HG02623 (cell line): Measurements from ENCODE around the gene CCDC137.

Experiments used
- ATAC-seq: cut with Tn5 transposase; IDR thresholded peaks from one replicate; pipeline ENCODE4 v1.9.1; 2021; ENCODE audit warnings: moderate library complexity; ENCODE audit not compliant: unreplicated experiment

The CCDC137 gene

DNA sequence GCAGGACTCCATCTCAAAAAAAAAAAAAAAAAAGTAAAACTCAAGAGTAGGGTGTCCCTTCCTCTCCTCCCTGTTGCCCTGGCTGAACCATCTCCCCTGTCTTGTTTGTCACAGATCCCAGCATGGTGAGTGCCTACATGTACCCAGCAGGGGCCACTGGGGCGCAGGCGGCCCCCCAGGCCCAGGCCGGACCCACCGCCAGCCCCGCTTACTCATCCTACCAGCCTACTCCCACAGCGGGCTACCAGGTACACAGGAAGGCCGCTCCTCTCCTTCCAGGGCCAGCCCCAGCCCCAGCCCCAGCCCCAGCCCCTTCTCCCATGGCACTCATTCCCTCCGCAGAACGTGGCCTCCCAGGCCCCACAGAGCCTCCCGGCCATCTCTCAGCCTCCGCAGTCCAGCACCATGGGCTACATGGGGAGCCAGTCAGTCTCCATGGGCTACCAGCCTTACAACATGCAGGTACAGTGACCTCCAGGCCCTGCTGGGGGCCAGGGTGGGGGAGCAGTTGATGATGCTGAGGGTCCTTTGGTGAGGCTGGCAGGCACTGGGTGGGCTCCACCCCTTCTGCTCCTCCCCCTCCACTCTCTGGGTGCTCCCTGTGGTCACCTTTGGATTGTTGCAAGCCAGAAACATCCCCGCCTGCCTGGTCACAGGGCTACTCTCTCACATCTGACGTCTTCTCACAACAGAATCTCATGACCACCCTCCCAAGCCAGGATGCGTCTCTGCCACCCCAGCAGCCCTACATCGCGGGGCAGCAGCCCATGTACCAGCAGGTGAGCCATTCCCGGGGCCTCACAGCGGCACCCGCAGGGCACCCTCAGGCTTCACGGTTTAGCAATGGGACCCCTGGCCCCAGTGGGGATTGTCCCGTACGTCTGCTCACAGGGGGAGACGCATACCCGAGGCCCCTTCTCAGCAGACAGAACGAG, 34.1 kb downstream of the CCDC137 start:
- no peak for ATAC-seq

DNA sequence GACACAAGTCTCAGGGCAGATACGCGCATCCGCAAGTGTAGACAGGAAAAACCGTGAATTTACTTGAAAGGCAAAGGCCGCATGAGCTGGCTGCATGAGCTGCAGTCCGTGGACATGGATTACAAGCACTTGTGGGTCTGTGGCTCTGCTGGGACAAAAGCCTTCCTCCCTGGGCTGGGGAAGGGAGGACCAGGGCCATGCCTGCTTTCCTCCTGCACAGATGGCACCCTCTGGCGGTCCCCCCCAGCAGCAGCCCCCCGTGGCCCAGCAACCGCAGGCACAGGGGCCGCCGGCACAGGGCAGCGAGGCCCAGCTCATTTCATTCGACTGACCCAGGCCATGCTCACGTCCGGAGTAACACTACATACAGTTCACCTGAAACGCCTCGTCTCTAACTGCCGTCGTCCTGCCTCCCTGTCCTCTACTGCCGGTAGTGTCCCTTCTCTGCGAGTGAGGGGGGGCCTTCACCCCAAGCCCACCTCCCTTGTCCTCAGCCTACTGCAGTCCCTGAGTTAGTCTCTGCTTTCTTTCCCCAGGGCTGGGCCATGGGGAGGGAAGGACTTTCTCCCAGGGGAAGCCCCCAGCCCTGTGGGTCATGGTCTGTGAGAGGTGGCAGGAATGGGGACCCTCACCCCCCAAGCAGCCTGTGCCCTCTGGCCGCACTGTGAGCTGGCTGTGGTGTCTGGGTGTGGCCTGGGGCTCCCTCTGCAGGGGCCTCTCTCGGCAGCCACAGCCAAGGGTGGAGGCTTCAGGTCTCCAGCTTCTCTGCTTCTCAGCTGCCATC, 34.9 kb downstream of the CCDC137 start:
- ATAC-seq = no peak

DNA sequence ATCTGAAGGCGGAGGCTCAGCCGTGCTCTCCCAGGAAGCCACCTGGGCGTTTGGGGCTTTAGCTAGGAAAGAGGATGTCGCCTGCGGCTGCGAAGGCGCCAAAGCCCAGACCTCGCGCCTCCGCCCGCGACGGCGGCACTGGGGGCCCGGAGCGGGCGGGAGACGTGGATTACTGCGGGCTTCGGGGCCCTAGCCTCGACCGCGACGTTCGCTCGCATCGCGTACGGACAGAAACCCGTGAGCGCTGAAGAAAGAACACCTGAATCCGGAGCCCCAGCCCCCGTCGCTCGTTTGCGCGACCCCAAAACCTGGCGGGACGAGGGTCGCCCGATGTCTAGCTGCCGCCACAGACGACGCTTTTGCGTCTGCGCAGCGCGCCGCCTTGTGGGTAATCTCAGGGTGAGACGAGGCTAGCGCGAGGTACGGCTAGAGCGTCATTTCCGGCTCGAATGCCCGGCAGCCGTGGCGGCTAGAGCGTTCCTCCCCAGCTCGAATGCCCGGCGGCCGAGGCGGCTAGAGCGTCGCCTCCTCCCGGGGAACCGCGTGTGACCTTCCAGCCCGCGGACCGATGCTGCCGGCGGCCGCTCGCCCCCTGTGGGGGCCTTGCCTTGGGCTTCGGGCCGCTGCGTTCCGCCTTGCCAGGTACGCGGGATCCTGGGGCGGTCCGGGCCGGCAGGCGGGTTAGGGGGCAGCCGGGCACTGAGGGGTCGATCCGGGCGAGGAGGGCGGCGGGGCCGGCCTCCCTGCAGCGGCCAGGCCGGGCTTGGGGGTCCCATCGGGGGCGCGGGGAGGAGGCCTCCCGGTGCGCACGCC, 36.6 kb downstream of the CCDC137 start, which contains the start of gene MRPL12:
Gene MRPL12, plus strand, starts transcription at position 434 of the 813 bp plus-strand sequence. Its CDS starts 135 bp downstream, at position 569.
- ATAC-seq = peak; percentile 81

DNA sequence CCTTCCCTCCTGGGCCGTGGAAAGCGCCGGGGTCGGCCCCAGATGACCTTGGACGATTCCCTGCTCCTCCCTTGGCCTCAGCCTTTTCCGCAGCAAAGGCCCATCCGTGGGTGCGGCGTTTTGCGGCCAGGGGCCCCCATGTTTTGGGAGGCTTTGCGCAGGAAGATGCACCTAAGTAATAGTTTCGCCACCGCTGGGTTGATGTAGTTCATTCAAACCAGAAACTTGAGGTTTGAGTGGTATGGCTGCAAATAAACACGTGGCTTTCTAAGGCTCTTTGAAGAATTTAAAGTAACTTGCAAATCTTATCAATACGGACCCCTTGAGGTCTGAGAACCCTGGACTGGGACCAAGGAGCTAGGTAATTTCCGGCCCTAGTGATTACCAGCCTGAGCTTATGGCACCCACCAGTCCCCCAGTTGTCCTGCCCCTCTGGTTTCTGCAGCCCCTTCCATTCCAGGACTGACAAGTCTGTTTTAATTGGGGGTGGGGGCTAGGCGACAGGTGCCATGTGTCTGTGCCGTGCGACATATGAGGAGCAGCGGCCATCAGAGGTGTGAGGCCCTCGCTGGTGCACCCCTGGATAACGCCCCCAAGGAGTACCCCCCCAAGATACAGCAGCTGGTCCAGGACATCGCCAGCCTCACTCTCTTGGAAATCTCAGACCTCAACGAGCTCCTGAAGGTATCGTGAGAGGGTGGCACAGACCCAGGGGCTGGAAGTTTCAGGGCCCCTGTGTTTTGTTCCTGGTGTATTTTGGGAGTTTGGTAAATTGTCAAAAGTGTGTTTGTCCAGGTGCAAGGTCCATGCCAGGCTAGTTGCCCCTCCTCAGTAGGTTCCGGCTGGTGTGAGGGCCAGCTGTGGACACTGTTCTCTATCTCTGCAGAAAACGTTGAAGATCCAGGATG, 37.5 kb downstream of the CCDC137 start:
- no peak for ATAC-seq

DNA sequence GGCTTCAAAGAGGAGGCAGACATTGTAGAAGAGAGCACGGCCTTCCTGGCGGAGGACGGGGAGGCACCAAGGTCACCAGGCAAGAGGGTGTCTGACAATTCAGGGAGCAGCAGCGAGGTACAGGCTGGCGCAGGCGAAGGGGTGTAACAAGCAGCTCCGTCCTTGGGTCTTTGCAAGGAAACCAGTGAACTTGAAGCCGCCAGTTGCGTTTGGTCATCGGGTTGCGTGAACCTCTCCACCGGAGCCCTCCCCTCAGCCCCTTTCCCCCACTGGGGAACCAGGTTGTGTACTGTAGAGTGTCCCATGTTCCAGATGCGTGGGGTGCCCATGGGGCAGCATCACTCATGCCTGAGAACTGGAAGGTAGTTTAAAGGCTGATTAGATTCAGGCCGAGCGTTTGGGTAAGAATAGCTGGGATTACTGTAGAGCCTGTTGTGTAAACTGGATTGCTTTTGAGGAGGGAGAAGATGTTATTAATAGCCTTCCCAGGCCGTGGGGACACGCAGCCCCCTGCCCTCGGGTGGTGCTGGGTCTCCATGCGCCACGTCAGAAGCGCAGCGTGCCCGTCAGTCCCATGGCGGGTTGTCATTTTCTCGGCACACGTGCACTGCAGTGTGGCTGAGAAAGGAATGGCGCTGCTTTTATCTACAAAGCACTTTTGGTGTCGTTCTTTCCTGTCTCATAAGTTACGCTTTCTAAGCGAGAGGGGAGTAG, 39.1 kb downstream of the CCDC137 start:
- ATAC-seq = no peak

DNA sequence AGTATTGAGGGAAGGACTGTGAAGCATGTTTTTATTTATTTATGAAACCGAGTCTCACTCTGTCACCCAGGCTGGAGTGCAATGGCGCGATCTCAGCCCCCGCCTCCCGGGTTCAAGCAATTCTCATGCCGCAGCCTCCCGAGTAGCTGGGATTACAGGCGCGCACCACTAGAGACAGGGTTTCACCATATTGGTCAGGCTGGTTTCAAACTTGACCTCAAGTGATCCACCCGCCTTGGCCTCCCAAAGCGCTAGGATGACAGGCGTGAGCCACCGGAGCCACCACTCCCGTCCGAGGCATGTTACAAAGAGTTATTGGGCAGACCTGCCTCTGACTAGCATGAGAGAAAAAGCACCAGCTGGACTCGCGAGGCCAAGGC, 39.7 kb downstream of the CCDC137 start:
- ATAC-seq = no peak

DNA sequence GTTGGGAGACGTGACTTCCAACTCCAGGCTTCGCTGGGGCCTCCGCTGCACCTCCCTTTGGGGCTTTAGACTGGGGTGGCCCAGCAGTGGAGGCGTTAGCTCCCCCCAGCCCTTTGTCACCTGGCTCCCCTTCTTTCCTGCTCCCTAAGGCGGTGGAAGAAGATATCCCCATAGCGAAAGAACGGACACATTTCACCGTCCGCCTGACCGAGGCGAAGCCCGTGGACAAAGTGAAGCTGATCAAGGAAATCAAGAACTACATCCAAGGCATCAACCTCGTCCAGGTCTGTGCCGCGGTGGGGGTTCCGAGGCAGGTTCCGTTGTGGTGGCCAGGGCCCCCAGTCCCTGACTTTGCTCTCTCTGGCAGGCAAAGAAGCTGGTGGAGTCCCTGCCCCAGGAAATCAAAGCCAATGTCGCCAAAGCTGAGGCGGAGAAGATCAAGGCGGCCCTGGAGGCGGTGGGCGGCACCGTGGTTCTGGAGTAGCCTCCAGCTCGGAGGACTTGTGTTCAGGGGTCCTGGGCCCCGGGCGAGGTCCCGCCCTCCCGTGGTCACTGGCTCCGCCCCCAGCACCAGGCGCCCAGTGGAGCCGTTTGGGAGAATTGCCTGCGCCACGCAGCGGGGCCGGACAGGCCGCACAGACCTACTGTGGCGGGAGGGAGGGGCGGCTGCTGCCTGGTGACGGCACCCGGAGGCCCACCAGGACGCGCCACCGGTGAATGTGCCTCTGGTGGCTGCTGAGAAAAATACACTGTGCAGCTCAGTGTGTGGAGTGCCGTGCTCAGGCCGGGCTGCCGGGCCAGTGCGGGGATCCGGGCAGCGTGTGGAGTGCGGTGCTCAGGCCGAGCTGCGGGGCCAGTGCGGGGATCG, 40.5 kb downstream of the CCDC137 start:
- no peak for ATAC-seq

DNA sequence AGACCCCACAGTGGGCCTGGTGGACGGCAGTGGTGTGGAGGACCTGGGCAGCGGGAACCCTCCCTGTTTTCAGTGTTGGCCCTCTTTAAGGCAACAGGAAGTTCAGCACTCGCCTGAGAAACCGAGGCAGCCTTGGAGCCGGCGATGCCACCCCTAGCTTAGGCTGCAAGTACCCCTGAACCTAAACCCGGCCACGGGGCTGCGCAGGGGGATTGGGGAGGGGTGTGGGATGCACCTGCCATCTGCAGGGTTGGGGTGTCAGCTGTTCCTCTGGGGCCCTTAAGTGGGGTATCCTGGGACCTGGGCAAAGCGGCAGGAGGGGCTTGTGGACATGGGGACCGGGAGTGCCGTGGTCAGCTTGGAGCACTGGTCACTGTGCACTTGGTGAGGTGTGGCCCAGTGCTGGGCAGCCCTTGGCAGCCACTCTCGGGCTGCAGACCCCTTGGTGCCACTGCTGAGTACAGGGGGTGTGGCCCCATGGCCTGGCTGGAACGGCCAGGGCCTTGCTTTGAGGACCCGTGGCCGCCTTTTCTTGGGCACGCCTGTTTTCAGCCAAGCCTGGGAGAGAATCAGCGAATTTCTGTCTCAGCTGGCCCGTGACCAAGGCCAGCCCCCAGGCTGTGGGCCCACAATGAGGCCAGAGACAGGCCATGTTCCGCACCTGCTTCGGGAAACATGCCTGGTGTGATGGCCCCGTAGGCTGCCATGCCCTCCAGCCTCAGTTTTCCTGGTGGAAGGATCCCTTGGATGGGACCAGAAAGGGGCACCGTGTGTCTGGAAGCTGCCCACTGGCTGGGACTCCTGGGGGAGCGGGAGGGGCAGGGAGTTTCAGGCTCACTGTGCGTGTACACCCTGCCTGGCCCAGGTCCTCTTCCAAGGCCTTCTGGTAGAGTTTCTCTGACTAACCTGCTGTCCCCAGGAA, 41.4 kb downstream of the CCDC137 start:
- no peak for ATAC-seq

DNA sequence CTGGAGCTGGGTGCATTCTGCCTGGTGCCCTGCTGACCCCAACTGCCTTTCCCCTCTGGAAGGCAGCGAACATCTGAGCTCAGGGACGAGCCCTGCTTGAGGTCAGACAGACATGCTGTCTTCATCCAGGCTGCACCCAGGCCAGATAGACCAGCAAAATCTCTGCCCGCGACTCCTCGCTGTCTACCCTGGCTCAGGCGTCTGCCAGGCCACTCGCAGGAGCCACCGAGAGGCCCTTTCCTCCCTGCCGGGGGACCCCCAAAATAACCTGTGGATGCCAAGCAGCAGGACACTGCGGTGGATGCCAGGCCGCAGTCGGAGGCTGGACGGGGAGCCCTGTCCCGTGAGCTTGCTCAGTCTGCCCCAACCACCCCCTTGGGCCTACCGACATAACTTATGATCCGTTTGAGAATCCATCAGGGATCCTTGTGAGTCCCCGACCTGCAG, 42.2 kb downstream of the CCDC137 start:
- ATAC-seq = no peak

DNA sequence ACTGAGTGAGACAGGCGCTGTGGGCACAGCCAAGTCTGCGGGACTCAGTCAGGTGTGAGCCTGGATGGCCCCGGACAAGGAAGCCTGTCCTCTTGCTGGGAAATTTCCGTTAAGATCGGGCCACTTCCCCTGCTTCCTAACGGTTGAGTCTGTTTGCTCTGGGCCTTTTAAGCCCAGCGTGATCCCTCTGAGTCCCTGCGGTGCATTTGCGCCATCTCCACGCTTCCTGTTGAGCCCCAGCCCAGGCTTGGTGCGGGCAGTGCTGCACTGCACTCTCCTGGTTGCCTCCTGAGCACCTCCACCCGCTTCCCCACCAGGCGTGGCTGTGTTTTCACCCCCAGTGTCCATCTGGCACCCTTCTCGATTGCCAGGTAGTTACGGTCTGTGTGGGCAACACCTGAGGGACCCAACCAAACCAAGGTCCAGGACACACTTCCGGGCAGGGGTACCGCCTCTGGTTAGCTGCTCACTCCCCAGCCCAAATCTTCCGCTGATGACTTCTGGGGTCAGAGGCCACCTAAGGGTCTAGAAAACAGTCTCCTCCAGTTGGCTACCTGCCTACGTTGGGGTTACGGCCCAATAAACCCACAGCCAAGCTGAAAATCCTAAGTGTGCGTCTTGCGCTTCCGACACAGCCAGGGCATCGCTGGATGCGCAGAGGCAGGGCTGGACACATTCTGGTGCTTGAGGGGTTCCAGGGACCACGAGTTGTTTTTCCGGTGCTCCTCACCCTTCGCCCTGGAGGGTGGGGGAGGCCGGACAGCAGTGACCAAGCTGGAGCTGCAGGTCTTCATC, 44.2 kb downstream of the CCDC137 start:
- ATAC-seq = no peak

DNA sequence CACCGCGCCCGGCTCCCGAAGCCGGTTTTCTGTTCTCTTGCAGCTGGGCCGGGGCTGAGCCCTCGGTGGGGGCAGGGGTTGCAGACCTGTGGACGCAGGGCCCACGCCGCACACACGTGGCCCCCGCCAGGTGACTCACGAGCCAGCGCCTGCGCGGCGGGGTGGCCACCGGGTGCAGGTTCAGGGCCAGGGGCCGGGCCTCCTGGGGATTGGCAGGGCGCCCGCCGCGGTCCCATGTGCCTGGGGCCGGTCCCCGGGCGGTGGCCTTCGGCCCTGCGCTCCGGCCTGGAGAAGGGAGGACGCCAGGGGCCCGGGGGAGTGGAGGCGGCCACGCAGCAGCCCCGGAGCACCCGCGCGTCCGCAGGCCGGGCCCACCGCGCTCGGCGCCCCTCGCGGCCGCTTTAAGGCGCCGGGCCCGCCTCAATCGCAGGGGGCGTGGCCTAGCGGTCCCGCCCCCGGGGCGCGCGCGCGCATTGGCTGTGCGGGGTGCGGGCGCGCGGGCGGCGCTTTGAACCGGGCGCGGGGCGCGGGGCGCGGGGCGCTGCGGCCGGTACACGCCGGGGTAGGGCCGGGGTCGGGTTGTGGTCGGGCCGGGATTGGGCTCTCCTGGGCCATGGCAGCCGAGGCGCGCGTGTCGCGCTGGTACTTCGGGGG, 45.4 kb downstream of the CCDC137 start, which contains the start of gene SLC25A10:
Gene SLC25A10, plus strand, starts transcription at position 471 of the 654 bp plus-strand sequence. Its CDS starts 143 bp downstream, at position 614.
- peak; percentile 54 for ATAC-seq

DNA sequence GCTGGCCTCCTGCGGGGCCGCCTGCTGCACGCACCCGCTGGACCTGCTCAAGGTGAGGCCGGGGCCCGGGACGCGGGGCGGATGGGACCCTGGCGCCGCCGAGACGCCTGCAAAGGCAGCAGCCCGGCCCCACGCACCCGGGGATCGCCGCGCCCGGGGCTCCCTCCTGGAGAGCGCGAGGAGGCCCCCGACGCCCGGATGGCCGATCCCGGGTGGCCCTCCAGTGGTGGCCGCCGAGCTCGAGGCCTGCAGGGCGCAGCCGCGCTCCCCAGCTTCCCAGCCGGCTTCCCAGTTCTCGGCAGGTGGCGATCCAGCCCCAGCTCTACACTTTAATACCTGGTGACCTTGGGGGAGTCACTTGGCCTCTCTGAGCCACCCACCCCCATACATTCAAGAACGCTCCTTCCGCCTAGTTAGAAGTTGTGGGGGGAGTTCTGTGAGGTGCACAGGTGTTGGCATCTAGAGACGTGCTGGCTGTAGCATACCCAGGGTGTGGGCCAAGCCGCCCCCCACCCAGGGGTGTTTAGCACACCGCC, 46.0 kb downstream of the CCDC137 start:
- no peak for ATAC-seq

DNA sequence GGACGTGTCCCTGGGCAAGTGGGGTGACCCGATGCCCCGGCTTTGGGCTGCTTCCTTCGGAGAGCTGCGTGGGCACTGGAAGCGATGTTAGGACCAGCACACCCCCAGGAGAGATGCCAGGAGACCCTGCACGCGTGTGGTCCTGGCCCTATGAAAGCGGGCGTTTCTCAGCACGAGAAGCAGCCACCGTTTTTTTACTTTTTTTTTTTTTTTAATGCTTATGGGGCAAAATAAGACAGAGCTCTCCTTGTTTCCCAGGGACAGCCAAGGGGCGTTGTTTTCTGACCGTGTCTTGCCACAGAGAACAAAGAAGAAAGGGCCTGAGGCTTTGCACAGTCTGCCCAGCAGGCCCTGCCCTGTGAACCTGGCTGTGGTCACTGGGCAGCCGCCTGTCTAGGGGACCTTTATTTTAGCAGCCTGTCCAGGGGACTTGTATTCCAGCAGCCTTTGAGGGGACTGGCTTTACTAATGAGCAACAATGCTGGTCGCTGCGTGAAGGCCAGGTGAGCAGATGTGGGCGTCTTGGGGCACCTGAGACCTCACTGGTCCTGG, 46.5 kb downstream of the CCDC137 start:
- no peak for ATAC-seq

DNA sequence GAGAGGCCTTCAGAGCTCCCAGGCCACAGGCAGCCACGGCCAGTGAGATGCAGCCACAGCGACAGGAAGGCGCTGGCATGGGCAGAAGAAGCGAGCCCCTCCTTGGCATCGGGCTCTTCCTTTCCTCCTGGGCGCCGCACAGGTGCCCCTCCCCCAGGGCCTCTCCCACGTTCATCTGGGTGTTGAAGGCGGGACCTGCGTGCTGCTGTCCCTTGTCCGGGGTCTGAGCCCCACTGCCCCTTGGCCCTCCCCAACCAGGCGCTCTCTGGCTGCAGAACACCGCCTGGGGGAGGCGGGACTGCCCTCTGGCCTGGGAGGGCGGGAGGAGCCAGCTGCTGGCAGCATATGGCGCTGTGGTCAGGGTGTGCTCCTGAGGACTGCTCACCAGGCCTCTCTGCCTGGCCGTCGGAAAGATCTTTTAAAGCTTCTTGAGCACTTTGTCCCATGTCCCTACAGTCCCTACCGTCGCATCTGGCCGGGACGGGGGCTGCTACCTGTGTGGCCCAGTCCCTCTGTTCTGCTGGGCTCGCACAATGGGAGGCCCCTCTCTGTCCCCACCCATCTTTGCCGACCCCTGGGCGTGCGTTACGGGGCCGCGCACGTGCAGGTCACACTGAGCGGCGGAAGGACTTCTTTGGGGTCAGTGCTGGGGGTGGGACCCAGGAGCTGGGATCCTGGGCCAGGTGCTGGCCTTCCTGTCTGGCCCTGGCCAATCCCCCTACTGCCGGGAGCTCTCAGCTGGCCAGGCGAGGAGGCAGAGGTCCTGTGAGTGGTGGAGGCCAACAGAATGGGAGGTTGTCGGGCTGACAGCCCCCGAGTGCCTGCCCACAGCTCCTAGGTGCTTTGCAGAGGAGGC, 47.2 kb downstream of the CCDC137 start:
- no peak for ATAC-seq
